GM12872 (cell line): ENCODE measurements around the gene PTPRU.
A peak's percentile ranks its signal among the peaks of the same experiment; 100 is the strongest.

Experiments
- CTCF ChIP-seq: IDR thresholded peaks from 3 replicates; pipeline ENCODE4 v1.5.1; 2011; ENCODE audit warnings: low read depth, mild to moderate bottlenecking, low read length, moderate library complexity; ENCODE audit not compliant: insufficient read depth

PTPRU gene

GRCh38 chr1:29197993-29198392, 38.3 kb upstream of the PTPRU start:
- TF ChIP-seq CTCF: no peak

- TF ChIP-seq CTCF: no peak
These were observed 35.3 kb upstream of the PTPRU start for GRCh38 chr1:29200906-29201594.

DNA sequence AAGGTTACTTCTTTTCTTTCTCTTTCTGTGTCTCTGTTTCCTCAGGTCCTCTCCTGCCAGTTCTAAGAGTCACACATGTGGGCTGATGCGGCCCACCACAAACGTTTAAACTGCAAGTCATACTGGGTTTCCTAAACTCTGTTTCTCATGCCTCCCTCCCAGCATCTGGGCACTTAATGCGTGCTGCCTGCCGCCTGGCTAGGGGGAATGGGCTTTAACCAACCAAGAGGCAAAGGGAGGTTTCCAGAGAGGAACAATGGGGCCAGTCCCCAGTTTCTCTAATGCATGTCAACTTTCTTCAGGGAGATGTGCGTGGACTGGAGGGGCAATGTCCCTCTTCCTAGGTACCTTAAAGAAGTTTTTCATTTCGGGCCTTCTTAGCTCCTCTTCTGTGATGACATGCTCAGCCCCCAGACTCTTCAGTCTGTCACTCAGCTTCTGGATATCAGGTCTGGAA, 34.7 kb upstream of the PTPRU start:
- TF ChIP-seq CTCF: no peak

- TF ChIP-seq CTCF: no peak
These were observed 34.3 kb upstream of the PTPRU start for GRCh38 chr1:29202053-29202452.

GRCh38 chr1:29202584-29203340, 33.6 kb upstream of the PTPRU start:
- peak; percentile 95 for TF ChIP-seq CTCF

DNA sequence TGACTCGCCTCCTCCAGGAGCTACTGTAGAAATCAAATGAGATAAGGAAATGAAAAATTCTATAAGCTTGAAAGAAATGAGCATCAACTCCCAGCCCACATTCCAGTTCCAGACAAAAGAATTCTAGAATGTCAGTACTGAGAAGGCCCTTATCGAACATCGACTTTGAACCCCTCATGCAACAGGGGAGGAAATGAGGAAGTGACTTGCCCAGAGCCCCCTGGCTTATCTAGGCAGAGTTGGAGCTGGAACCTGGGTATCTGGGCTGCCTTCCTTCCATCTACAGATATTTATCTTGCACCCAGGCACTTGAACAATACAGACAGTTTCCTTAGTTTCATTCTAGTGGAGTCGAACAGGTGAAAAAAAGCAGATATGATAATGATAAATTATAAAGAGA, 27.9 kb upstream of the PTPRU start:
- no peak for TF ChIP-seq CTCF

GRCh38 chr1:29209173-29209572, 27.1 kb upstream of the PTPRU start:
- no peak for TF ChIP-seq CTCF
